Cardiac fibroblast (primary cell): ENCODE data around the gene HOXB8.

Experiments used
- DNase-seq, 2 donors: peaks; one replicate each; pipeline versions ENCODE4 v3.0.0 to v3.0.0-alpha.2; 2010; ENCODE audit warnings: low read depth in 2 of 2
- H3K4me3 ChIP-seq, 2 donors: replicated peaks in 1 of 2; 1 replicate in 1 of 2; 2 replicates in 1 of 2; pipeline ENCODE4 v1.5.1; 2011; ENCODE audit warnings: low read depth in 2 of 2, low read length in 2 of 2, mild to moderate bottlenecking in 2 of 2, moderate library complexity in 1 of 2
- TF ChIP-seq, protein P1 (sequence below): IDR thresholded peaks from one replicate; pipeline ENCODE4 v1.5.1; 2011; ENCODE audit warnings: low read depth, mild to moderate bottlenecking, low read length, inconsistent platforms

HOXB8 gene

DNA sequence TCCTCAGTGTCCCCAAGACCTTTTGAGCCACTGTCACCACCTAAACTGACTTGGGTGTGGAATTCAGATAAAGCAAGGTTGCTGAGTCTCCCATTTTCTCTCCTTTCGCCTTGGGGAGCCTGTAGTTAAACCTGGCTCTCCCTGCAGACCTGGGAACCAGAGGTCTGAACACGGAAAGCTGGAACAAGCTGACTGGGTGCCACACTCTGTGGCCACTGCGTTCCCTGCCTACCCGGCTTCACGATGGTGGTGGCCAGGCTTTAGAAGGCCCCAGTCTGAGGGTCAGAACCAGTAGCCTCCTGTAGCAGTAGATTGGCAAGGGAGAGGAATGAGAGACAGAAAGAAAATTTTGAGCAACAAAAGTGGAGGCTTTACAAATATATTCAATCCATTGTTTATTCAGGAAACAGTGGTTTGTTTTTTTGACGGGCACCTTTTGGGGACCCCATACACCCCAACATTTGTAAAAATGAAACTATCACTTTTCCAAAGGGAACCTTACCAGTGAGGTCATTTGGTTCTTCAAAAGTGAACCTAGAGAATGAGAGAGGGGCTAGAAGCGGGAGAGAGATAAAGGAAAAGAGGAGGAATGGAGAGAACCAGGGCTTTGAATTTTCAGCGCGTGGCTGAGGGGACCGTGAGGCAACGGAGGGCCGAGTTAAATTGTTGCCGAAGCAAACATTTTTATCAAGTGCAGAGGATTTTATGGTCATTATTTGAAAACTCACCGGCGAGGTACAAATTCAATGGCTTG is 1.8 kb upstream of the HOXB8 start:
- TF ChIP-seq, protein P1, sequence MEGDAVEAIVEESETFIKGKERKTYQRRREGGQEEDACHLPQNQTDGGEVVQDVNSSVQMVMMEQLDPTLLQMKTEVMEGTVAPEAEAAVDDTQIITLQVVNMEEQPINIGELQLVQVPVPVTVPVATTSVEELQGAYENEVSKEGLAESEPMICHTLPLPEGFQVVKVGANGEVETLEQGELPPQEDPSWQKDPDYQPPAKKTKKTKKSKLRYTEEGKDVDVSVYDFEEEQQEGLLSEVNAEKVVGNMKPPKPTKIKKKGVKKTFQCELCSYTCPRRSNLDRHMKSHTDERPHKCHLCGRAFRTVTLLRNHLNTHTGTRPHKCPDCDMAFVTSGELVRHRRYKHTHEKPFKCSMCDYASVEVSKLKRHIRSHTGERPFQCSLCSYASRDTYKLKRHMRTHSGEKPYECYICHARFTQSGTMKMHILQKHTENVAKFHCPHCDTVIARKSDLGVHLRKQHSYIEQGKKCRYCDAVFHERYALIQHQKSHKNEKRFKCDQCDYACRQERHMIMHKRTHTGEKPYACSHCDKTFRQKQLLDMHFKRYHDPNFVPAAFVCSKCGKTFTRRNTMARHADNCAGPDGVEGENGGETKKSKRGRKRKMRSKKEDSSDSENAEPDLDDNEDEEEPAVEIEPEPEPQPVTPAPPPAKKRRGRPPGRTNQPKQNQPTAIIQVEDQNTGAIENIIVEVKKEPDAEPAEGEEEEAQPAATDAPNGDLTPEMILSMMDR, result no peak

DNA sequence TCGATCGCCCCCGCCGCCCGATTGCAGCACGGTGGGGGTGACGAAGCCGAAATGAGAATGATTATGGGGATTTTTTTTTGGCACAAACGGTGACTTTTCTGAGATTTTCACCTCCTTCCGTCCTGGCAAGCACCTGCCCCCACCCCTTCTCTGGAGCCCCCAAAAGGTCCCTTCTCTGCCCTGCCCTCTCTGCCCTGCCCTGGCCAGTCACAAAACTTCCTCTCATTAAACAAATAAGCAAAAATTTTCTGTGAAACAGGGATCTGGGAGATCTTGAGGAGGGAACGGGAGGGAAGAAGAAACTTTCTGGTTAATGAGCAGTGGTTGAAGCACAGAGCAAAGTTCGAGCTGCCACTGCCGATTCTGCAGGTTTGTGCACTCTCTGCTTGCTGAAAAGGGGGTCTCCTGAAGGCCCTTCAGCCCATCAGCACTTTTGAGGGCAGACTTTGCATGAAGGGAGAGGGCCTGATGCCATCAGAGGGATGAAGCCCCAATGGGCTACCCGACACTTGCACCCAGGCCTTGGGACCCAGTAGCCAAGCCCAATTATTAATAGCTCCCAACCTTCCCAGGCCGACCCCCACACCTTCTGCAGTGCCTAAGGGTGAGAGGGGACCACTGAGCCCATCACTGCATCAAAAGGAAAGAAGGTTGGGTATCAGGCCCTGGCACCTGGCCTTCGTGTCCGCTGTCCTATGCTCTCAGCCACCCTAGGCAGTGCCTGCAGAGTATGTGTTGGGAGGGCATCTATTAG is 1.0 kb upstream of the HOXB8 start:
- H3K4me3 ChIP-seq, result no peak overlapping the region
- TF ChIP-seq, protein P1, result no peak

More for the DNA sequence above, 1.8 kb upstream of the HOXB8 start:
- no peak for DNase-seq
- H3K4me3 ChIP-seq, result no peak overlapping the region

DNA sequence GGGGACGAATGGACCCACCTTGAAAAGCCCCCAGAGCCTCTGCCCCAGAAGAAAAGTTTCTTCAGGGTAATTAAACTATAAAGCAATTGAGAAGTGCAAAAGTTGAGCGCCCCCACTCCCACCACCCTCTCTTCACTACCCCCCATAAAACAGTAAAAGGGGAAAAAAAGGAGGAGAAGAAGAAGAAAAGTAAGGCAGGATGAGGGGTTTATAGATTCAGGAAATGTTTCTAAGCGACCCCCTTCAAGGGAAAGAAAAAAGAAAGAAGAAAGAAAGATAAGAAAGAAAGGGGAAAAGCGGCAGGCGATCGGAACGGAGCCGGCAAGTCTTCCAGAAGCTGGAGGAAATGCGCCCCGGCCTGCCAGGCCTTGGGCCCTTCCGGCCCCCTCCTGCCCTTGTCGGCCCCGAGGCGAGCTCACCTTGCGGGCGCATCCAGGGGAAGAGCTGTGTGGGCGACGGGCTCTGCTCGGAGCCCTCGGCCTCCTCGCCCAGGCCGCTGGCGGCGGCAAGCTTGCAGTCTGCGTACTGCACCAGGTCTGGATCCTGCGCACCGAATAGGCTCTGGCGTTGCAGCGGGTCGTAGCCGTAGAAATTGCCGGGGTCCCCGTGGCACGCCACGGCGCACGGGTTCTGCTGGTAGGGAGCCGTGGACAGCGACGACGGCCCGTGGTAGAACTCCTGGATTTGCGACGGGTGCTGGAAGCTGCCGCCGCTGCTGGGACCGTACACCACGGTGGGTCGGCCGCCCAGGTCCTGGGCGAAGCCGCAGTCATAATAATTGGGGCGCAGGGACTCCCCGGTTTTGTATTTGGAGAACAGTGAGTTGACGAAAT is 1.0 kb downstream of the HOXB8 start:
- no peak overlapping the region for H3K4me3 ChIP-seq
- TF ChIP-seq, protein P1, result no peak
- DNase-seq, result no peak

More for the DNA sequence above, 1.0 kb upstream of the HOXB8 start:
- no peak for DNase-seq

DNA sequence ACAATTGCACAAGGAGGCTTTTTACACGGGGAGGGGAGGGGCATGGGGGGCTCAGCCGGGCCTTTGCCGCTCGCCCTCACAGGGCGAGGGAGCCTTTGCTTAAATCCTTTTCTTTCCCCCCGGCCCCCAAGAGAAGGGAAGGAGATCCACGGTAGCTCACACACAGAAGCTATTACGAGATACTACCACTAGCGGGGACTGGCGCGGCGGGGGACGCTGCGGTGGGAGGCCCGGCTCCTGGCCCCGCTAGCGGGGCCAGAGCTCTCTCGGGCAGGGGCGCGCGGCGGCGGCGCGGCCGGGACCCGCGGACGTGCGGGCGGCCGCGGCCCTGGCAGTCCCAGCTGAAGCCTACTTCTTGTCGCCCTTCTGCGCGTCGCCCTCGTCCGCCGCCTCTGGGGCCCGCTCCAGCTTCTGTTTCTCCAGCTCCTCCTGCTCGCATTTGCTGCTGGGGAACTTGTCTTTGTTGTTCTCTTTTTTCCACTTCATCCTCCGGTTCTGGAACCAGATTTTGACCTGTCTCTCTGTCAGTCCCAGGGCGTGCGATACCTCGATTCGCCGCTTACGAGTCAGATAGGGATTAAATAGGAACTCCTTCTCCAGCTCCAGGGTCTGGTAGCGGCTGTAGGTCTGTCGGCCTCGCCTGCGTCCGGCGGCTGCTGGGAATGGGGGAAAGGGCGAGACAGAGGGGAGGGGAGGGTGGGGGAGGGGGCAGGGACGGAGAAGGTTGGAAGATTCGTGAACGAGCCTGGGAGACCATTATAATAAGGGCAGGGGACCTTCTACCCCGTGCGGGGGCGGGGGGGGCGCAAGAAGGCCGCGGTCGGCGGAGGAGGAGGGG is 2.0 kb downstream of the HOXB8 start:
- no peak for DNase-seq
- TF ChIP-seq, protein P1, result peak; percentile 38
- no peak overlapping the region for H3K4me3 ChIP-seq

DNA sequence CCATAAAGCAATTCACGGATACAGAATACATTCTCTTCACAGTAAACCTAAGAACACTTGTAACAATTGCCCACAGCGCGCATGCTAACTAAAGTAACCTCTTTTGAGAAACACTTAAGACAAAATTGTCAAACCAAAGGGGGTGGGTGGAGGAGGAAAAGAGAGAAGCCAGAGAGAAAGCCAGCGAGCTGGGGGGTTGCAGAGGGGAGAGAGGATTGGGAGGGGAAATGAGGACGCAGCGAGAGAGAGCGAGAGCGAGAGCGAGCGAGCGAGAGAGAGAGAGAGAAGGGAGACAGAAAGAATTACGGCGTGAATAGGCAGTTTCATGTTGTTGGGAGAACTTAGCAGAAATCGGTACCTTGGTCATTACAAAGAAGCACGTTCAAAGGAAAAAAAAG is 2.6 kb downstream of the HOXB8 start:
- DNase-seq, result no peak
- TF ChIP-seq, protein P1, result no peak
- no peak overlapping the region for H3K4me3 ChIP-seq
